Measurements from ENCODE around the gene SMARCB1. TPM values are rescaled to one million over a fixed set of nuclear protein-coding genes. Genes with fewer than 3 reads are reported as not detected.
A peak's percentile ranks its signal among the peaks of the same experiment; 100 is the strongest.

Gene SMARCB1
- total and polyA plus RNA-seq, 2 of the 4 experiments (the other 2 are of a cell fraction): 110 to 159 TPM

DNA sequence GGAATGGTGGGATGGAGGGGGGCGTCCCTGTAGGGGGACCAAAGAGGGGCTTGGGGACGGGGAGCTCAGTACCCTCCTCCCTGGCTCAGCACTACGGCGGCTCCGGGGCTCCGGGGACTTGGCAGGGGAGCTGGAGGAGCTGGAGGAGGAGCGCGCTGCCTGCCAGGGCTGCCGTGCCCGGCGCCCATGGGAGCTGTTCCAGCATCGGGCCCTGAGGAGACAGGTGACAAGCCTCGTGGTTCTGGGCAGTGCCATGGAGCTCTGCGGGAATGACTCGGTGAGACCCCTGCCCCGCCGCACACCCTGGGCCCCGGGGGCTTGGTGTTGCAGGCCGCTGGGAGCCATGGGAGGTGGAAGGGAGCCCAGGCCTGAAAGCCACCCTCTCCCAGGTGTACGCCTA, 95.6 kb downstream of the SMARCB1 start:
- Histone ChIP-seq H3K4ac (ENCODE audit: low read depth, low read length) (no peak overlapping the region), H3K36me3 (ENCODE audit: control insufficient read depth, insufficient read depth, low read length) (peaks cover 1% of the 10 kb centered on the region; the same call in 1 of the 2 replicates), H2AFZ (replicated peaks; ENCODE audit: low read length, poor library complexity) (no peak overlapping the region), H3K27me3 (ENCODE audit: control insufficient read depth, insufficient read depth, low read length) (no peaks in the 10 kb centered on the region), H3K9ac (ENCODE audit: low read depth, low read length) (no peak overlapping the region), H4K5ac (ENCODE audit: low read depth, low read length) (no peak overlapping the region), H2BK120ac (ENCODE audit: low read depth, low read length) (no peak overlapping the region), H3K9me3 (ENCODE audit: control insufficient read depth, insufficient read depth, low read length) (no peaks in the 10 kb centered on the region), H4K91ac (ENCODE audit: insufficient read depth, low read depth, low read length) (no peak overlapping the region), H2AK5ac (ENCODE audit: low read depth, low read length) (no peak overlapping the region), H3K9me1 (ENCODE audit: insufficient read depth, low read length) (peaks cover 4% of the 10 kb centered on the region; the same call in 1 of the 2 replicates), H2BK5ac (ENCODE audit: low read depth, low read length, poor library complexity, severe bottlenecking) (no peak overlapping the region), H3K23ac (ENCODE audit: low read depth, low read length) (no peak overlapping the region), H2AK9ac (replicated peaks; ENCODE audit: low read depth, low read length, poor library complexity) (peak overlapping the region; percentile 42), H3K14ac (replicated peaks; ENCODE audit: low read depth, low read length) (no peak overlapping the region), H3K18ac (ENCODE audit: low read depth, low read length) (no peak overlapping the region), H4K8ac (ENCODE audit: low read depth in 2 of 2, low read length in 2 of 2) (no peak overlapping the region), H2BK15ac (ENCODE audit: low read depth, low read length) (no peak overlapping the region), H2BK20ac (ENCODE audit: low read depth, low read length) (no peak overlapping the region), H3K79me1 (ENCODE audit: low read depth in 1 of 2, low read length in 2 of 2) (no peaks in the 10 kb centered on the region), H3K27ac (ENCODE audit: insufficient read depth, low read length) (no peak overlapping the region), H3K56ac (ENCODE audit: extremely low read depth, insufficient read depth, low read length) (no peak overlapping the region), H4K20me1 (ENCODE audit: insufficient read depth, low read length) (no peaks in the 10 kb centered on the region), H3K4me3 (ENCODE audit: insufficient read depth, low read depth, low read length) (no peak overlapping the region), H3K4me1 (ENCODE audit: control insufficient read depth, insufficient read depth, low read length) (no peaks in the 10 kb centered on the region), H3K4me2 (ENCODE audit: low read depth, low read length) (no peak overlapping the region)
- no peak for DNase-seq
- intact Hi-C loops (cut with micrococcal nuclease) (no loop called here), in situ Hi-C loops (cut with MboI; ENCODE audit: low sequenced_read_pairs) (no loop called here), dilution Hi-C loops (cut with HindIII; ENCODE audit: low sequenced_read_pairs, unreplicated experiment) (no loop called here)
- no peak for ATAC-seq (ENCODE audit: low read depth)
- CTCF ChIA-PET: no interaction called here
- no TSS peak for BruUV-seq (replicated peaks)
- TF ChIP-seq RAD21 (IDR thresholded peaks at IDR 0.05; ENCODE audit: low read length) (no peak), BHLHE40 (IDR thresholded peaks at IDR 0.05; ENCODE audit: low read depth, low read length) (no peak), CEBPB (IDR thresholded peaks at IDR 0.05; ENCODE audit: low read depth, low read length) (no peak), CHD1 (IDR thresholded peaks at IDR 0.05; ENCODE audit: low read depth, low read length) (no peak), NFE2L2 (IDR thresholded peaks at IDR 0.05; ENCODE audit: low read depth, low read length) (no peak), FOS (IDR thresholded peaks at IDR 0.05; ENCODE audit: low read depth, low read length) (no peak)
- TF ChIP-seq, protein P1, sequence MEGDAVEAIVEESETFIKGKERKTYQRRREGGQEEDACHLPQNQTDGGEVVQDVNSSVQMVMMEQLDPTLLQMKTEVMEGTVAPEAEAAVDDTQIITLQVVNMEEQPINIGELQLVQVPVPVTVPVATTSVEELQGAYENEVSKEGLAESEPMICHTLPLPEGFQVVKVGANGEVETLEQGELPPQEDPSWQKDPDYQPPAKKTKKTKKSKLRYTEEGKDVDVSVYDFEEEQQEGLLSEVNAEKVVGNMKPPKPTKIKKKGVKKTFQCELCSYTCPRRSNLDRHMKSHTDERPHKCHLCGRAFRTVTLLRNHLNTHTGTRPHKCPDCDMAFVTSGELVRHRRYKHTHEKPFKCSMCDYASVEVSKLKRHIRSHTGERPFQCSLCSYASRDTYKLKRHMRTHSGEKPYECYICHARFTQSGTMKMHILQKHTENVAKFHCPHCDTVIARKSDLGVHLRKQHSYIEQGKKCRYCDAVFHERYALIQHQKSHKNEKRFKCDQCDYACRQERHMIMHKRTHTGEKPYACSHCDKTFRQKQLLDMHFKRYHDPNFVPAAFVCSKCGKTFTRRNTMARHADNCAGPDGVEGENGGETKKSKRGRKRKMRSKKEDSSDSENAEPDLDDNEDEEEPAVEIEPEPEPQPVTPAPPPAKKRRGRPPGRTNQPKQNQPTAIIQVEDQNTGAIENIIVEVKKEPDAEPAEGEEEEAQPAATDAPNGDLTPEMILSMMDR (conservative IDR thresholded peaks at IDR 0.05; ENCODE audit: low read depth, low read length): no peak
- TF ChIP-seq, protein P2, sequence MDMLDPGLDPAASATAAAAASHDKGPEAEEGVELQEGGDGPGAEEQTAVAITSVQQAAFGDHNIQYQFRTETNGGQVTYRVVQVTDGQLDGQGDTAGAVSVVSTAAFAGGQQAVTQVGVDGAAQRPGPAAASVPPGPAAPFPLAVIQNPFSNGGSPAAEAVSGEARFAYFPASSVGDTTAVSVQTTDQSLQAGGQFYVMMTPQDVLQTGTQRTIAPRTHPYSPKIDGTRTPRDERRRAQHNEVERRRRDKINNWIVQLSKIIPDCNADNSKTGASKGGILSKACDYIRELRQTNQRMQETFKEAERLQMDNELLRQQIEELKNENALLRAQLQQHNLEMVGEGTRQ (IDR thresholded peaks at IDR 0.05; ENCODE audit: low read depth, low read length): no peak
- TF ChIP-seq, protein P3, sequence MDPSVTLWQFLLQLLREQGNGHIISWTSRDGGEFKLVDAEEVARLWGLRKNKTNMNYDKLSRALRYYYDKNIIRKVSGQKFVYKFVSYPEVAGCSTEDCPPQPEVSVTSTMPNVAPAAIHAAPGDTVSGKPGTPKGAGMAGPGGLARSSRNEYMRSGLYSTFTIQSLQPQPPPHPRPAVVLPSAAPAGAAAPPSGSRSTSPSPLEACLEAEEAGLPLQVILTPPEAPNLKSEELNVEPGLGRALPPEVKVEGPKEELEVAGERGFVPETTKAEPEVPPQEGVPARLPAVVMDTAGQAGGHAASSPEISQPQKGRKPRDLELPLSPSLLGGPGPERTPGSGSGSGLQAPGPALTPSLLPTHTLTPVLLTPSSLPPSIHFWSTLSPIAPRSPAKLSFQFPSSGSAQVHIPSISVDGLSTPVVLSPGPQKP (IDR thresholded peaks at IDR 0.05; ENCODE audit: borderline replicate concordance, low read depth, low read length): no peak
- POLR2A ChIA-PET (ENCODE audit: unreplicated experiment): no interaction called here
- WGBS, 2 experiments (ENCODE audit: extremely low coverage in 2 of 2, insufficient read length in 1 of 2): 93% methylated on average over 7 of the region's 20 CpGs; no CpG with 5 or more reads in 1 of the 2 experiments
